ENCODE measurements around the gene SH3D19. TPM values are rescaled to one million over a fixed set of nuclear protein-coding genes. Genes with fewer than 3 reads are reported as not detected.

Gene SH3D19, protein sequence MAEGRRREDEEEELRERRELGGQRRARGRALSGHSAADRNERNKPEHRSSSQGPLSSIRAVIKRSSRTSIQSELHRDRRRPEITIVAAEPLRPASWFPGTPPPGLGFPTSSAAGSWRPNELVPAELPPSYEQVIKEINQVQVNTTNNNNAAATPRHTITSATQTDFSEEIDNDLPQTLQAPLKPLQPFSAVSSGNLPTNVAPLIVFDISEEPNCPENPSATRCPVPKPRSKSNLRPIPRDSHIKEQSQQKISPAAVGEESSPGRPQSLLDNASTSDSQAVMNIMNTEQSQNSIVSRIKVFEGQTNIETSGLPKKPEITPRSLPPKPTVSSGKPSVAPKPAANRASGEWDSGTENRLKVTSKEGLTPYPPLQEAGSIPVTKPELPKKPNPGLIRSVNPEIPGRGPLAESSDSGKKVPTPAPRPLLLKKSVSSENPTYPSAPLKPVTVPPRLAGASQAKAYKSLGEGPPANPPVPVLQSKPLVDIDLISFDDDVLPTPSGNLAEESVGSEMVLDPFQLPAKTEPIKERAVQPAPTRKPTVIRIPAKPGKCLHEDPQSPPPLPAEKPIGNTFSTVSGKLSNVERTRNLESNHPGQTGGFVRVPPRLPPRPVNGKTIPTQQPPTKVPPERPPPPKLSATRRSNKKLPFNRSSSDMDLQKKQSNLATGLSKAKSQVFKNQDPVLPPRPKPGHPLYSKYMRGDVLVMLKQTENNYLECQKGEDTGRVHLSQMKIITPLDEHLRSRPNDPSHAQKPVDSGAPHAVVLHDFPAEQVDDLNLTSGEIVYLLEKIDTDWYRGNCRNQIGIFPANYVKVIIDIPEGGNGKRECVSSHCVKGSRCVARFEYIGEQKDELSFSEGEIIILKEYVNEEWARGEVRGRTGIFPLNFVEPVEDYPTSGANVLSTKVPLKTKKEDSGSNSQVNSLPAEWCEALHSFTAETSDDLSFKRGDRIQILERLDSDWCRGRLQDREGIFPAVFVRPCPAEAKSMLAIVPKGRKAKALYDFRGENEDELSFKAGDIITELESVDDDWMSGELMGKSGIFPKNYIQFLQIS
- polyA plus RNA-seq (ENCODE audit: insufficient read length): 35.2 TPM
- long read RNA-seq, donor 1, full-length matches to known transcripts: 1 of 4,153 reads
- long read RNA-seq, donor 1, partial matches to known transcripts: 3,946 of 4,153 reads
- long read RNA-seq, donor 1, other reads (novel, unspliced or antisense): 206 of 4,153 reads
- long read RNA-seq, donor 2, partial matches to known transcripts: 3,992 of 4,219 reads
- long read RNA-seq, donor 2, other reads (novel, unspliced or antisense): 227 of 4,219 reads
- long read RNA-seq, donor 3, partial matches to known transcripts: 3,306 of 3,459 reads
- long read RNA-seq, donor 3, other reads (novel, unspliced or antisense): 153 of 3,459 reads
- long read RNA-seq, donor 4, partial matches to known transcripts: 603 of 1,389 reads
- long read RNA-seq, donor 4, other reads (novel, unspliced or antisense): 786 of 1,389 reads
- long read RNA-seq, donor 5, full-length matches to known transcripts: 3 of 3 reads
- long read RNA-seq, donor 5, partial matches to known transcripts: 0 of 3 reads
- long read RNA-seq, donor 5, other reads (novel, unspliced or antisense): 0 of 3 reads
- long read RNA-seq, donor 6, partial matches to known transcripts: 8 of 9 reads
- long read RNA-seq, donor 6, other reads (novel, unspliced or antisense): 0 of 9 reads
- long read RNA-seq, donor 7, partial matches to known transcripts: 6,750 of 7,137 reads
- long read RNA-seq, donor 7, other reads (novel, unspliced or antisense): 387 of 7,137 reads
- long read RNA-seq, donor 8, full-length matches to known transcripts: 1 of 1 reads
- long read RNA-seq, donor 8, partial matches to known transcripts: 0 of 1 reads
- long read RNA-seq, donor 8, other reads (novel, unspliced or antisense): 0 of 1 reads

GRCh38 chr4:151325111-151325948 lies at the start of gene SH3D19:
TSS of gene SH3D19 (minus strand) at chr4:151325605. CDS start at chr4:151325352, 253 bp downstream.
- peak; percentile 61 for DNase-seq

DNA sequence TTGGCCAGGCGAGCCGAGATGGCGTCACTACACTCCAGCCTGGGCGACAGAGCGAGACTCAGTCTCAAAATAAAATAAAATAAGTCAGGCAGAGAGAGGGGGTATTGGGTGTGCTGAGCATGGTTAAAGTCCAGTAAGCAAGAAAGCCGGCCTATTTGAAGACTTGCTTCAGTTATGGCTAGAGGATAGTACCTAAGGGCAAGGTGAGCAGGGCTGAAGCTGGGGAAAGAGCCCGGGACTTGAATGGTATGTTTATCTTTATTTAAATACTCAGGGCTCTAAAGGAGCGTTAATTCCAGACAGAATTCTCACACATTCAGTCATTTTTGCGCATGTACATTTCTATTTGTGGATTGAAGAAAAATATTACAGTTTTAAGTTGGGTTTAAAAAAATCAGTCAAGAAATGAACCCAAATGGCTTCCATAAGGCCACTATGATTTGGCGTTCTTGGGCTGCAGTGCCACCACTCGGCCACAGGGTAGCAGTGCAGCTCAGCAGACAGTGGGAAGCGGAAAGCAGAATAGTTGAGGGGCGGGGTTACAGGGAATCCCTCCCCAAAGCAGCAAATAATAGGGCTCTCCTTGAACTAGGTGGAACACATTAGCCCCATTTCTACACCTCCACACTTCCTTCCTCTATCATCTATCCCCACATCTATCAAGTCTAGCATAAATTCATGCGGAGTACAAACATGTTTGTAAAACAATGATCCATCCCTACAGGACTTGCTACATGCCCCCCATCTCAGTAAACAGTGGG lies 37.2 kb upstream of the SH3D19 start:
- DNase-seq: peak; percentile 81

GRCh38 chr4:151361966-151362365 lies 36.6 kb upstream of the SH3D19 start:
- no peak for DNase-seq

DNA sequence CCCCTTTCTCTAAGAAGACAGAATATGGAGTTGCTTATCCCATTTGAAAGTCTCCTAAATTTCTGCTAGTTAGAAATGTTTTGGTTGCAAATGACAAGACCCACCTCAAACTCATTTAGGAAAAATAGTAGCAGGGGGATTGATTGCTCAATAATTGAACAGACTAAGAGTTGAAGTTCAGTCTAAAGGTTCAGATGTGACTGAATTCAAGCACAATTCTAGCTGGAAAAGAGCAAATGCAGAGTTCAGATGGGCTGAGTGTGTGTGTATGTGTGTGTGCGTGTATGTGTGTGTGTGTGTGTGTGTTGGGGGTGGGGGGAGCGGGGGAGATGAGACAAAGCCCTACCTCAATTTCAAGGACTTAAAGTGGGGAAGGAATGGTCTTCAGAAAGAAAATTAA lies 35.7 kb upstream of the SH3D19 start:
- DNase-seq: no peak

- no peak for DNase-seq
Observed at GRCh38 chr4:151359576-151359975, 34.2 kb upstream of the SH3D19 start.

DNA sequence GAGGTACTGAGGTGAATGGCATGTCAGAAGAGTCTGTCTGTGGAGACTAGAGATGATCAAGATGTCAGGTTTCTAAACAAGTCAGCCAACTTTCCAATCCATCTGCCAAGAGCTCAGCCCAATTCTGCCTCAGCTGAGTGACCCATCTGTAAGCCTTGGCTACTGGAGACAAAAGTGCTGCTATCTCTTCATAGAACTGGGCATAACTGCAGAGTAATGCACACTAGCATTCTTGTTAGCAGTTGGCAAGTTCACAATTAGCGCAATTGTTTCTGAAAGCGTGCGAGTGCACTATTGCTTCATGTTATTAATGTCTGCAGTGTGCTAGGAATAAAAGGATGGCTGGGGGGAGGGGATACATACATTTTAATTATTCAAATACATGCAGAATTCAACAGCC lies 32.9 kb upstream of the SH3D19 start:
- no peak for DNase-seq

- DNase-seq: no peak
Observed at GRCh38 chr4:151356510-151356909, 31.1 kb upstream of the SH3D19 start.

- no peak for DNase-seq
Observed at GRCh38 chr4:151355155-151355554, 29.8 kb upstream of the SH3D19 start.

GRCh38 chr4:151347490-151348235 lies 22.3 kb upstream of the SH3D19 start:
- no peak for DNase-seq

DNA sequence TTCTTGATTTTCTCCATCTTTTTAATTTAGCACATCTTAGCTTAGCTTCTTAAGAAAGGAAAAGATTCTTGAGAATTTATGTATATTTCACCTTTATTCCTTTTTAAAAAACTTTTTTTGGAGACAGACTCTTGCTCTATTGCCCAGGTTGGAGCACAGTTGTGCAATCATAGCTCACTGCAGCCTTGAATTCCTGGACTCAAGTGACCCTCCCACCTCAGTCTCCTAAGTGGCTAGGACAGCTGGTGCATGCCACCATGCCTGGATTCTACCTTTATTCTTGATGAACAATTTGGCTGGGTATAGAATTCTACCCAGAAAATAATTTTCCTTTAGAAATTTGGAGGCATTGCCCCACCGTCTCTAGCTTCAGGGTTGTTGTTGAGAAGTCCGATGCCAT lies 19.5 kb upstream of the SH3D19 start:
- DNase-seq: no peak

DNA sequence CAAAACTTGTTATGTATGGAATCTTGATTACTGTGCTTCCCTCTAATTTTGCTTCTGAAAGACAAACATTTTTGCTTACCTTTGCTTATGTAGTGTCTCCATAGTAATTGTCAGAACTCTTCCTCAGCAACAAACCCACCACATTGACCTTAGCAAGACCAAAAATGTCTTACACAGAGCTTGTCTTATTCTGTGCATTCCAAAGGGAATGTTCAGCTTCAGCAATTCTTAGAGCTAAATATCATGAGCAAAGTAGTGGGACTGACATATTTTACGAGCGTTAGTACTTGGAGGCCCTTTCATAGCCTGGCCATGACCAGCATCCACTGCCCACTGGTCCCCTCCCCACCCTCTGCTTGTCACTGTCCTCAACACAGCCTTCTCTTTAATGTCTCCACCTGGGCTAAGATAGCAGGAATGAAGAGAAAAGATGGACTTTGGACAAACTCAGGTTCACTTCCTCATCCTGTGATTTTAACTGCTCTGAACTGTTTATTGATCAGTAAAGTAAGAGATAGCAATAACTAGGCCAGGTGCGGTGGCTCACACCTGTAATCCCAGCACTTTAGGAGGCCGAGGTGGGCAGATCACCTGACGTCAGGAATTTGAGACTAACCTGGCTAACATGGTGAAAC lies 15.5 kb upstream of the SH3D19 start:
- no peak for DNase-seq

DNA sequence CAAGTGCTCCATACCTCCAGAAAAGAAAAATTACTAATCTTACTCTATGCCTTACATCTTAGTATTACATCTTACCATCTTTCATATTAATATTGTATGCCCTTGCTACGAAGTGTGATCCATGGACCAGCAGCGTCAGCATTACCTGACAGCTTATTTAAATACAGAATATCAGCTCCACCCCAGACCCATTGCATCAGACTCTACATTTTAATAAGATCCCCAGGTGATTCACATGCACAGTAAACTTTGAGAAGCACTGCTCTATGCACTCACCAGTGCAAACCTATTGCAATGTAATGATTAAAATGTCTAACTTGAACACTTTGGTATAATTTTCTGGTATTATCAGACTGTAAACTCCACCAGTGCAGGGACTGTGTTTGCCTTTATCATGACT lies 14.1 kb upstream of the SH3D19 start:
- DNase-seq: no peak

DNA sequence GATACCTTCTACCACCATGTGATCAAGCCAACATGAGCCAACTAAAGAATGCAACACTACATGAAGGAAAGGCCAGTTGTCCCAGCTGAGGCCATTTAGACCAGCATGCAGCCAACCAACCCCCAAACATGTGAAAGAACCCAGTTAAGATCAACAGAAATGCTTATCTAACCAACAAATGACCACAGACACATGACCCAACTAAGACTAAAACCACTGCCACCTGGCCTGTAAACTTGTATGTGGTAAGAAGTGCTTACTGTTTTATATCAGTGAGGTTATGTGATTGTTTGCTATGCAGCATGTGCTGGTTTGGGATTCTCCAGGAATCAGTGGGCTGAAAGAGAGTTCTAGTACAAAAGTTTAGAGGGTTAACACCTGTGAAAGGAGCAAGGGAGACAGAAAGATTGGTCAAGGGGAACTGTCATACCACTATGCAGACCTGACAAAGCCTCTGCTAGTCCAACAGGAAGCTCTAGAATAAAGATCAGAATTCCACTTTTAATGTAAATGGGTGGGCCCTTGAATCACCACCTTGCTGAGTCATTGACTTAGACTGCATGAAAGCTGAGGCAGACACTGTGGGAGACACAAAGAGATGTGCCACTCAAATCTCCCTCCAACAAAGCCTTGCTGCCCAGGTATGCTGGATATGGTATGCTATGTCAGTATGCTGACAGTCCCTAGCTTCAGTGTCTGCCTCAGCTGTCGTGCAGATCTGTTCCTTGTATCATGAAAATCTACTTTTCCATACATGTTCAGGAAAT lies 6.1 kb upstream of the SH3D19 start:
- DNase-seq: no peak

- no peak for DNase-seq
Observed at GRCh38 chr4:151329217-151330007, 4.0 kb upstream of the SH3D19 start.

DNA sequence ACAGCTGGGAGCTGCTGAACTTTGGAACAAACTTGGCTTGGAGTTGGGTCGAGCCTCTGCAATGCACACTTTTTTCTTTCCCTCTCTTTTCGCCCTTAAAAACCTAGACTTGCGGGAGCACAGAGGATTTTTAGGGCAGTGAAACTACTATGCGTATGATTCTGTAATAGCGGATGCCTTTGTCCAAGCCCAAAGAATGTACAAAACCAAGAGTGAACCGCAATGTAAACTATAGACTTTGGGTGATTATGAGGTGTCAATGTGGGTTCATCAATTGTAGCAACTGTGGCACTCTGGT lies 493 bp upstream of the SH3D19 start:
- DNase-seq: no peak

GRCh38 chr4:151324752-151325110 lies 674 bp downstream of the SH3D19 start:
- peak; percentile 38 for DNase-seq
